GM23338 (cell line): ENCODE results near the gene WASL. TPM values are rescaled to one million over a fixed set of nuclear protein-coding genes. Genes with fewer than 3 reads are reported as not detected.

ENCODE experiments used
- ATAC-seq: fragments of 200-7000 bp; cut with Tn5 transposase; 3 replicates; pipeline ENCODE4 v1.9.1; 2020
- DNase-seq: peaks from one replicate; pipeline ENCODE4 v3.0.0-alpha.2; 2015; ENCODE audit warnings: low spot score
- H2AFZ ChIP-seq: fragments of 200-600 bp; sonication (generic); 2 replicates; pipeline ENCODE4 v1.8.0; 2016; ENCODE audit warnings: antibody characterized with exemption, mild to moderate bottlenecking, moderate library complexity
- H3F3A ChIP-seq: fragments of 200-600 bp; sonication (generic); replicated peaks from 2 replicates; pipeline ENCODE4 v1.8.0; 2017; ENCODE audit warnings: antibody characterized with exemption, mixed run types, low read depth
- H3K27ac ChIP-seq: fragments of 200-600 bp; sonication (generic); 2 replicates; pipeline ENCODE4 v1.6.1; 2016; ENCODE audit warnings: low read depth
- H3K27me3 ChIP-seq: fragments of 200-600 bp; sonication (generic); 2 replicates; pipeline ENCODE4 v1.8.0; 2016; ENCODE audit warnings: mild to moderate bottlenecking, mixed run types, moderate library complexity; ENCODE audit not compliant: insufficient read depth
- H3K36me3 ChIP-seq: fragments of 200-600 bp; sonication (generic); 2 replicates; pipeline ENCODE4 v1.8.0; 2016; ENCODE audit warnings: mild to moderate bottlenecking; ENCODE audit not compliant: insufficient read depth
- H3K4me1 ChIP-seq: fragments of 200-600 bp; sonication (generic); 2 replicates; pipeline ENCODE4 v1.8.0; 2016; ENCODE audit warnings: mild to moderate bottlenecking, moderate library complexity; ENCODE audit not compliant: insufficient read depth
- H3K4me2 ChIP-seq: fragments of 200-600 bp; sonication (generic); 2 replicates; pipeline ENCODE4 v1.7.1; 2017; ENCODE audit warnings: mixed run types
- H3K4me3 ChIP-seq: fragments of 200-600 bp; sonication (generic); 2 replicates; pipeline ENCODE4 v1.6.1; 2016; ENCODE audit warnings: mixed run types
- H3K79me2 ChIP-seq: fragments of 200-600 bp; sonication (generic); replicated peaks from 2 replicates; pipeline ENCODE4 v1.8.0; 2017; ENCODE audit warnings: mild to moderate bottlenecking; ENCODE audit not compliant: insufficient read depth
- H3K9me2 ChIP-seq: fragments of 200-600 bp; sonication (generic); 2 replicates; pipeline ENCODE4 v1.8.0; 2017; ENCODE audit not compliant: insufficient read depth
- H4K20me1 ChIP-seq: fragments of 200-600 bp; sonication (generic); replicated peaks from 2 replicates; pipeline ENCODE4 v1.8.0; 2017; ENCODE audit warnings: mild to moderate bottlenecking; ENCODE audit not compliant: insufficient read depth
- H3K27ac Mint-ChIP-seq: 2 replicates; pipeline ENCODE4 v1.8.0; 2020; ENCODE audit warnings: inconsistent platforms, mild to moderate bottlenecking, moderate library complexity, mixed read lengths
- H3K27me3 Mint-ChIP-seq: 3 replicates; pipeline ENCODE4 v1.8.0; 2022; ENCODE audit warnings: low read depth, mild to moderate bottlenecking, moderate library complexity, mixed read lengths, inconsistent platforms; ENCODE audit not compliant: insufficient read depth, poor library complexity
- H3K36me3 Mint-ChIP-seq: 3 replicates; pipeline ENCODE4 v1.8.0; 2021; ENCODE audit warnings: low read depth, mild to moderate bottlenecking, inconsistent platforms, moderate library complexity, mixed read lengths
- H3K4me1 Mint-ChIP-seq: 3 replicates; pipeline ENCODE4 v1.8.0; 2020; ENCODE audit warnings: mild to moderate bottlenecking, inconsistent platforms, mixed read lengths
- H3K4me3 Mint-ChIP-seq: 3 replicates; pipeline ENCODE4 v1.8.0; 2021; ENCODE audit warnings: moderate library complexity, mild to moderate bottlenecking, inconsistent platforms, mixed read lengths
- H3K9me3 Mint-ChIP-seq: 3 replicates; pipeline ENCODE4 v1.8.0; 2020; ENCODE audit warnings: moderate library complexity, mild to moderate bottlenecking, inconsistent platforms, mixed read lengths
- CREB1 ChIP-seq: fragments of 250-450 bp; sonication (Bioruptor Pico); IDR thresholded peaks from 2 replicates; pipeline ENCODE4 v1.5.0; 2020; ENCODE audit warnings: low read depth, mild to moderate bottlenecking, moderate library complexity
- EZH2 ChIP-seq: fragments of 200-600 bp; sonication (generic); IDR thresholded peaks from one replicate; pipeline ENCODE4 v1.8.0; 2017; ENCODE audit warnings: antibody characterized with exemption, mild to moderate bottlenecking, low read depth; ENCODE audit not compliant: unreplicated experiment
- EZH2phosphoT487 ChIP-seq: fragments of 200-600 bp; sonication (generic); IDR thresholded peaks from one replicate; pipeline ENCODE4 v1.8.1; 2018; ENCODE audit warnings: antibody characterized with exemption; ENCODE audit not compliant: unreplicated experiment
- JUNB ChIP-seq: IDR thresholded peaks from one replicate; pipeline ENCODE4 v1.6.1; 2016; ENCODE audit warnings: antibody characterized with exemption; ENCODE audit not compliant: unreplicated experiment
- NANOG ChIP-seq: IDR thresholded peaks from 2 replicates; pipeline ENCODE4 v1.6.1; 2016; ENCODE audit warnings: antibody characterized with exemption, borderline replicate concordance
- POLR2AphosphoS5 ChIP-seq: IDR thresholded peaks from 2 replicates; pipeline ENCODE4 v1.6.1; 2016; ENCODE audit warnings: antibody characterized with exemption, low read depth
- STAT1 ChIP-seq: IDR thresholded peaks from one replicate; pipeline ENCODE4 v1.6.1; 2016; ENCODE audit warnings: antibody characterized with exemption; ENCODE audit not compliant: unreplicated experiment
- ZNF114 ChIP-seq: fragments of 250-450 bp; sonication (Bioruptor Pico); IDR thresholded peaks from 2 replicates; pipeline ENCODE4 v1.5.0; 2020; ENCODE audit warnings: mild to moderate bottlenecking, moderate library complexity
- ZNF331 ChIP-seq: fragments of 250-450 bp; sonication (Bioruptor Pico); IDR thresholded peaks from 2 replicates; pipeline ENCODE4 v1.5.0; 2020; ENCODE audit warnings: low read depth, mild to moderate bottlenecking, moderate library complexity
- polyA plus RNA-seq: library from polyadenylated mRNA; unstranded; fragments of >200 nt; fragmentation: Nextera tagmentation; extraction: Ambion mirVana; gene quantifications from 2 replicates; pipeline ENCODE4 v1.2.1, GENCODE V29; 2016
- total RNA-seq: library from RNA; depleted of rRNA; stranded (reverse); fragments of >200 nt; shearing (Covaris generic); gene quantifications from 2 replicates; pipeline ENCODE4 v1.2.3, GENCODE V29; 2014
- TF ChIP-seq, protein P1 (sequence below): IDR thresholded peaks from one replicate; pipeline ENCODE4 v1.6.1; 2018; ENCODE audit warnings: antibody characterized with exemption; ENCODE audit not compliant: unreplicated experiment
- TF ChIP-seq, protein P2 (sequence below), 2 experiments: fragments of 200-600 bp in 1 of 2; sonication (generic) in 1 of 2; conservative IDR thresholded peaks; 2 replicates each; pipeline versions ENCODE4 v1.5.1 to v1.6.1; 2016 to 2017; ENCODE audit warnings: antibody characterized with exemption in 2 of 2, low read depth in 2 of 2, mild to moderate bottlenecking in 2 of 2, moderate library complexity in 1 of 2
- TF ChIP-seq, protein P3 (sequence below): IDR thresholded peaks from 2 replicates; pipeline ENCODE4 v1.6.1; 2016; ENCODE audit warnings: antibody characterized with exemption

Gene WASL
- total and polyA plus RNA-seq, 2 experiments from 2014 or later: 36.4 to 45.3 TPM

DNA sequence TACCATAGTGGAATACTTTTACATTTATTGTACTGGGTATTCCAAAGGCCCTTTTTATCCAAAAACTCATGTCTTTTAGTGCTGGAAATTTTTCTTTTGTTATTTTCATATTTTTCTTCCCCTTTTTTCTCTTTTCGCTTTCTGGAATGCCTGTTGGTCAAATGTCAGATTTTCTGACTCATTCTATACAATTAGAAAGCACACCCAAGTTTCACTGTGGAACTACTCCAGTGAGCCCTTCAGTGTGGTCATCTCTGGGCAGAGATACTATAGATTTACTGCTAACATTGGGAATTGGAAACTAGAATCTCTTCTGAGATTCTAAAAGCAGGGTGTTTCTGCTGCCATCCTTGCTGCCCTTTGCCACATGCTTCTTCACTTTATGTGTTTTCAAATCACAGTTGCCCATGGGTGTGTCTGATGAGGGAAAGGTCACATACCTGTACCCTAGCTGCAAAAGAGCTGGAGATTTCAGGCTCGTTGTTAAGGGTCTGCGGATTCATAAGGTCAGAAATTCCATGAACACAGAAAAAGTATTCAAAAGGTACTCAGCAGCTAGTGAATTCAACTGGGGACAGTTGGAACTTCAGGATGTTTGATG lies 5.6 kb upstream of the WASL start (continued):
- no peak for TF ChIP-seq EZH2
- no peak for TF ChIP-seq NANOG
- TF ChIP-seq, protein P1, sequence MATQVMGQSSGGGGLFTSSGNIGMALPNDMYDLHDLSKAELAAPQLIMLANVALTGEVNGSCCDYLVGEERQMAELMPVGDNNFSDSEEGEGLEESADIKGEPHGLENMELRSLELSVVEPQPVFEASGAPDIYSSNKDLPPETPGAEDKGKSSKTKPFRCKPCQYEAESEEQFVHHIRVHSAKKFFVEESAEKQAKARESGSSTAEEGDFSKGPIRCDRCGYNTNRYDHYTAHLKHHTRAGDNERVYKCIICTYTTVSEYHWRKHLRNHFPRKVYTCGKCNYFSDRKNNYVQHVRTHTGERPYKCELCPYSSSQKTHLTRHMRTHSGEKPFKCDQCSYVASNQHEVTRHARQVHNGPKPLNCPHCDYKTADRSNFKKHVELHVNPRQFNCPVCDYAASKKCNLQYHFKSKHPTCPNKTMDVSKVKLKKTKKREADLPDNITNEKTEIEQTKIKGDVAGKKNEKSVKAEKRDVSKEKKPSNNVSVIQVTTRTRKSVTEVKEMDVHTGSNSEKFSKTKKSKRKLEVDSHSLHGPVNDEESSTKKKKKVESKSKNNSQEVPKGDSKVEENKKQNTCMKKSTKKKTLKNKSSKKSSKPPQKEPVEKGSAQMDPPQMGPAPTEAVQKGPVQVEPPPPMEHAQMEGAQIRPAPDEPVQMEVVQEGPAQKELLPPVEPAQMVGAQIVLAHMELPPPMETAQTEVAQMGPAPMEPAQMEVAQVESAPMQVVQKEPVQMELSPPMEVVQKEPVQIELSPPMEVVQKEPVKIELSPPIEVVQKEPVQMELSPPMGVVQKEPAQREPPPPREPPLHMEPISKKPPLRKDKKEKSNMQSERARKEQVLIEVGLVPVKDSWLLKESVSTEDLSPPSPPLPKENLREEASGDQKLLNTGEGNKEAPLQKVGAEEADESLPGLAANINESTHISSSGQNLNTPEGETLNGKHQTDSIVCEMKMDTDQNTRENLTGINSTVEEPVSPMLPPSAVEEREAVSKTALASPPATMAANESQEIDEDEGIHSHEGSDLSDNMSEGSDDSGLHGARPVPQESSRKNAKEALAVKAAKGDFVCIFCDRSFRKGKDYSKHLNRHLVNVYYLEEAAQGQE: no peak
- TF ChIP-seq, protein P2, sequence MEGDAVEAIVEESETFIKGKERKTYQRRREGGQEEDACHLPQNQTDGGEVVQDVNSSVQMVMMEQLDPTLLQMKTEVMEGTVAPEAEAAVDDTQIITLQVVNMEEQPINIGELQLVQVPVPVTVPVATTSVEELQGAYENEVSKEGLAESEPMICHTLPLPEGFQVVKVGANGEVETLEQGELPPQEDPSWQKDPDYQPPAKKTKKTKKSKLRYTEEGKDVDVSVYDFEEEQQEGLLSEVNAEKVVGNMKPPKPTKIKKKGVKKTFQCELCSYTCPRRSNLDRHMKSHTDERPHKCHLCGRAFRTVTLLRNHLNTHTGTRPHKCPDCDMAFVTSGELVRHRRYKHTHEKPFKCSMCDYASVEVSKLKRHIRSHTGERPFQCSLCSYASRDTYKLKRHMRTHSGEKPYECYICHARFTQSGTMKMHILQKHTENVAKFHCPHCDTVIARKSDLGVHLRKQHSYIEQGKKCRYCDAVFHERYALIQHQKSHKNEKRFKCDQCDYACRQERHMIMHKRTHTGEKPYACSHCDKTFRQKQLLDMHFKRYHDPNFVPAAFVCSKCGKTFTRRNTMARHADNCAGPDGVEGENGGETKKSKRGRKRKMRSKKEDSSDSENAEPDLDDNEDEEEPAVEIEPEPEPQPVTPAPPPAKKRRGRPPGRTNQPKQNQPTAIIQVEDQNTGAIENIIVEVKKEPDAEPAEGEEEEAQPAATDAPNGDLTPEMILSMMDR (conservative IDR thresholded peaks at IDR 0.05; ENCODE audit: low read depth in 2 of 2): no peak
- TF ChIP-seq, protein P3, sequence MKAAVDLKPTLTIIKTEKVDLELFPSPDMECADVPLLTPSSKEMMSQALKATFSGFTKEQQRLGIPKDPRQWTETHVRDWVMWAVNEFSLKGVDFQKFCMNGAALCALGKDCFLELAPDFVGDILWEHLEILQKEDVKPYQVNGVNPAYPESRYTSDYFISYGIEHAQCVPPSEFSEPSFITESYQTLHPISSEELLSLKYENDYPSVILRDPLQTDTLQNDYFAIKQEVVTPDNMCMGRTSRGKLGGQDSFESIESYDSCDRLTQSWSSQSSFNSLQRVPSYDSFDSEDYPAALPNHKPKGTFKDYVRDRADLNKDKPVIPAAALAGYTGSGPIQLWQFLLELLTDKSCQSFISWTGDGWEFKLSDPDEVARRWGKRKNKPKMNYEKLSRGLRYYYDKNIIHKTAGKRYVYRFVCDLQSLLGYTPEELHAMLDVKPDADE: no peak

DNA sequence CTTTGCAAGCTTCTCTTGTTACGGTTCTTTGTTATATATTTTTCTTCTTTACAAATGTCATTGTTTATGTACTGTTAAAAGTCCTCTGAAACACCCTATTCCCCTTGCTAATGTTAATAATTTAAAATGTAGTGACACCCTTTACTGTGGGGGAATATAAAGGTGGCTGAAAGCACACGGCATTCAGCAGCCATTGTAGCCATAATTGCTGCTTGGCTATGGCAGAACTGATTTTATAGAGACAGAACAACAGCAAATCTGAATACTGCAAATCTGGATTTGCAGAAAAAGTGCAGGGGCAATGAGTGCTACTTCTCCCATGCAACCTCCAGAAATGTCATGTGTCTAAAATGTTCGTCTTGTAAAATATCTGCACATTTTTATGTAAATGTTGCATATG lies 3.7 kb upstream of the WASL start:
- DNase-seq: no peak
- Mint-ChIP-seq H3K27me3 (peaks cover 2% of the 10 kb centered on the region), H3K4me3 (no peak overlapping the region), H3K27ac (peak overlapping the region; percentile 9; the same call in 1 of the 2 replicates), H3K4me1 (peaks cover 39% of the 10 kb centered on the region), H3K36me3 (peaks cover 3% of the 10 kb centered on the region; the same call in 1 of the 3 replicates), H3K9me3 (no peaks in the 10 kb centered on the region)
- Histone ChIP-seq H3K4me1 (peaks cover 41% of the 10 kb centered on the region), H3K27me3 (no peaks in the 10 kb centered on the region), H3K36me3 (no peaks in the 10 kb centered on the region), H3K4me2 (peak overlapping the region; percentile 59), H3F3A (peaks cover 7% of the 10 kb centered on the region), H3K79me2 (peaks cover 32% of the 10 kb centered on the region), H3K27ac (peak overlapping the region; percentile 57), H4K20me1 (no peaks in the 10 kb centered on the region), H2AFZ (no peak overlapping the region), H3K4me3 (peak overlapping the region; percentile 82), H3K9me2 (no peaks in the 10 kb centered on the region)
- ATAC-seq: no peak
- TF ChIP-seq, protein P2 (conservative IDR thresholded peaks at IDR 0.05; ENCODE audit: low read depth in 2 of 2): no peak
- TF ChIP-seq, protein P3: no peak
- TF ChIP-seq NANOG: no peak
- no peak for TF ChIP-seq POLR2AphosphoS5
- TF ChIP-seq STAT1: no peak
- TF ChIP-seq EZH2phosphoT487: no peak
- TF ChIP-seq CREB1 (CRISPR knock-in tag): no peak
- no peak for TF ChIP-seq JUNB
- no peak for TF ChIP-seq ZNF331 (CRISPR knock-in tag)
- TF ChIP-seq, protein P1: no peak
- TF ChIP-seq ZNF114 (CRISPR knock-in tag): no peak
